Activated T-cell treated with anti-CD3 and anti-CD28 coated beads, Interleukin-2, amount 50 U/mL, for 24 hours (primary cell): ENCODE measurements around the gene MAPK13.
A peak's percentile ranks its signal among the peaks of the same experiment; 100 is the strongest.

Source experiments
- DNase-seq: peaks from one replicate; pipeline ENCODE4 v3.0.0-alpha.2; 2020
- H3K27ac Mint-ChIP-seq: 2 replicates; pipeline ENCODE4 v1.8.0; 2020; ENCODE audit warnings: mild to moderate bottlenecking, mixed read lengths
- H3K27me3 Mint-ChIP-seq: 2 replicates; pipeline ENCODE4 v1.8.0; 2020; ENCODE audit warnings: mixed read lengths
- H3K36me3 Mint-ChIP-seq: 2 replicates; pipeline ENCODE4 v1.8.0; 2020; ENCODE audit warnings: low read depth, mixed read lengths
- H3K4me1 Mint-ChIP-seq: 2 replicates; pipeline ENCODE4 v1.8.0; 2020; ENCODE audit warnings: low read depth, mixed read lengths
- H3K4me3 Mint-ChIP-seq: 2 replicates; pipeline ENCODE4 v1.8.0; 2020; ENCODE audit warnings: mild to moderate bottlenecking, moderate library complexity, mixed read lengths
- H3K9me3 Mint-ChIP-seq: 2 replicates; pipeline ENCODE4 v1.8.0; 2020; ENCODE audit warnings: mixed read lengths

Gene MAPK13

GRCh38 chr6:36104836-36105235 lies 25.5 kb upstream of the MAPK13 start:
- Mint-ChIP-seq H3K4me1 (peaks cover 48% of the 10 kb centered on the region), H3K4me3 (no peak overlapping the region), H3K27ac (no peak overlapping the region), H3K36me3 (peaks cover 86% of the 10 kb centered on the region), H3K9me3 (no peaks in the 10 kb centered on the region), H3K27me3 (no peaks in the 10 kb centered on the region)
- no peak for DNase-seq

GRCh38 chr6:36109092-36109491 lies 21.2 kb upstream of the MAPK13 start:
- Mint-ChIP-seq H3K27me3 (no peaks in the 10 kb centered on the region), H3K36me3 (peaks cover 84% of the 10 kb centered on the region), H3K9me3 (no peaks in the 10 kb centered on the region), H3K4me1 (peaks cover 47% of the 10 kb centered on the region), H3K27ac (peak overlapping the region; percentile 72), H3K4me3 (no peak overlapping the region)
- no peak for DNase-seq

GRCh38 chr6:36110050-36110449 lies 20.3 kb upstream of the MAPK13 start:
- H3K27ac Mint-ChIP-seq: peak overlapping the region; percentile 47
- no peak for DNase-seq

GRCh38 chr6:36110863-36111262 lies 19.4 kb upstream of the MAPK13 start:
- H3K27me3 Mint-ChIP-seq: no peaks in the 10 kb centered on the region
- peaks cover 67% of the 10 kb centered on the region for H3K36me3 Mint-ChIP-seq
- no peak overlapping the region for H3K4me3 Mint-ChIP-seq
- DNase-seq: no peak
- no peak overlapping the region for H3K27ac Mint-ChIP-seq
- no peaks in the 10 kb centered on the region for H3K9me3 Mint-ChIP-seq
- peaks cover 61% of the 10 kb centered on the region for H3K4me1 Mint-ChIP-seq

More at GRCh38 chr6:36110050-36110449, 20.3 kb upstream of the MAPK13 start:
- H3K36me3 Mint-ChIP-seq: peaks cover 74% of the 10 kb centered on the region
- H3K27me3 Mint-ChIP-seq: no peaks in the 10 kb centered on the region
- no peaks in the 10 kb centered on the region for H3K9me3 Mint-ChIP-seq
- peaks cover 55% of the 10 kb centered on the region for H3K4me1 Mint-ChIP-seq
- no peak overlapping the region for H3K4me3 Mint-ChIP-seq

GRCh38 chr6:36111526-36111925 lies 18.8 kb upstream of the MAPK13 start:
- Mint-ChIP-seq H3K9me3 (no peaks in the 10 kb centered on the region), H3K27ac (peak overlapping the region; percentile 10), H3K4me1 (peaks cover 67% of the 10 kb centered on the region), H3K36me3 (peaks cover 68% of the 10 kb centered on the region), H3K4me3 (no peak overlapping the region), H3K27me3 (no peaks in the 10 kb centered on the region)
- no peak for DNase-seq

- H3K9me3 Mint-ChIP-seq: no peaks in the 10 kb centered on the region
- no peak for DNase-seq
- H3K27me3 Mint-ChIP-seq: no peaks in the 10 kb centered on the region
- peaks cover 71% of the 10 kb centered on the region for H3K4me1 Mint-ChIP-seq
- H3K4me3 Mint-ChIP-seq: no peak overlapping the region
- no peak overlapping the region for H3K27ac Mint-ChIP-seq
- peaks cover 65% of the 10 kb centered on the region for H3K36me3 Mint-ChIP-seq
Observed at GRCh38 chr6:36113049-36113448, 17.3 kb upstream of the MAPK13 start.

- Mint-ChIP-seq H3K27ac (peak overlapping the region; percentile 68), H3K9me3 (no peaks in the 10 kb centered on the region), H3K4me1 (peaks cover 71% of the 10 kb centered on the region), H3K4me3 (no peak overlapping the region), H3K36me3 (peaks cover 63% of the 10 kb centered on the region), H3K27me3 (no peaks in the 10 kb centered on the region)
- DNase-seq: no peak
Observed at GRCh38 chr6:36113703-36114102, 16.6 kb upstream of the MAPK13 start.

GRCh38 chr6:36114798-36115408 lies 15.4 kb upstream of the MAPK13 start:
- Mint-ChIP-seq H3K9me3 (no peaks in the 10 kb centered on the region), H3K4me1 (peaks cover 71% of the 10 kb centered on the region), H3K27me3 (no peaks in the 10 kb centered on the region), H3K27ac (peak overlapping the region; percentile 92), H3K36me3 (peaks cover 60% of the 10 kb centered on the region), H3K4me3 (no peak overlapping the region)
- no peak for DNase-seq

GRCh38 chr6:36115412-36115811 lies 14.9 kb upstream of the MAPK13 start:
- no peak overlapping the region for H3K27ac Mint-ChIP-seq
- H3K4me1 Mint-ChIP-seq: peaks cover 72% of the 10 kb centered on the region
- H3K27me3 Mint-ChIP-seq: no peaks in the 10 kb centered on the region
- H3K36me3 Mint-ChIP-seq: peaks cover 57% of the 10 kb centered on the region
- H3K4me3 Mint-ChIP-seq: no peak overlapping the region
- no peak for DNase-seq
- H3K9me3 Mint-ChIP-seq: no peaks in the 10 kb centered on the region

- no peak overlapping the region for H3K4me3 Mint-ChIP-seq
- H3K36me3 Mint-ChIP-seq: peaks cover 50% of the 10 kb centered on the region
Observed at GRCh38 chr6:36116066-36116864, 14.0 kb upstream of the MAPK13 start.

GRCh38 chr6:36116943-36117342 lies 13.4 kb upstream of the MAPK13 start:
- H3K36me3 Mint-ChIP-seq: peaks cover 45% of the 10 kb centered on the region
- H3K4me1 Mint-ChIP-seq: peaks cover 87% of the 10 kb centered on the region
- peak overlapping the region; percentile 0 for H3K27ac Mint-ChIP-seq
- no peaks in the 10 kb centered on the region for H3K27me3 Mint-ChIP-seq
- H3K9me3 Mint-ChIP-seq: no peaks in the 10 kb centered on the region
- no peak for DNase-seq
- H3K4me3 Mint-ChIP-seq: no peak overlapping the region

More at GRCh38 chr6:36116066-36116864, 14.0 kb upstream of the MAPK13 start:
- DNase-seq: no peak
- Mint-ChIP-seq H3K27ac (peak overlapping the region; percentile 28), H3K27me3 (no peaks in the 10 kb centered on the region), H3K4me1 (peaks cover 81% of the 10 kb centered on the region), H3K9me3 (no peaks in the 10 kb centered on the region)

GRCh38 chr6:36117658-36118549 lies 12.4 kb upstream of the MAPK13 start:
- Mint-ChIP-seq H3K27ac (peak overlapping the region; percentile 76), H3K36me3 (peaks cover 37% of the 10 kb centered on the region), H3K4me1 (peaks cover 93% of the 10 kb centered on the region), H3K9me3 (no peaks in the 10 kb centered on the region), H3K27me3 (no peaks in the 10 kb centered on the region), H3K4me3 (no peak overlapping the region)
- DNase-seq: no peak

GRCh38 chr6:36118550-36119107 lies 11.7 kb upstream of the MAPK13 start:
- peaks cover 31% of the 10 kb centered on the region for H3K36me3 Mint-ChIP-seq
- H3K4me1 Mint-ChIP-seq: peaks cover 94% of the 10 kb centered on the region
- peak overlapping the region; percentile 76 for H3K27ac Mint-ChIP-seq
- peak; percentile 62 for DNase-seq
- H3K27me3 Mint-ChIP-seq: no peaks in the 10 kb centered on the region
- no peaks in the 10 kb centered on the region for H3K9me3 Mint-ChIP-seq
- no peak overlapping the region for H3K4me3 Mint-ChIP-seq

GRCh38 chr6:36119209-36119608 lies 11.1 kb upstream of the MAPK13 start:
- Mint-ChIP-seq H3K4me1 (peaks cover 92% of the 10 kb centered on the region), H3K27me3 (no peaks in the 10 kb centered on the region), H3K4me3 (no peak overlapping the region), H3K36me3 (peaks cover 30% of the 10 kb centered on the region), H3K9me3 (no peaks in the 10 kb centered on the region), H3K27ac (peak overlapping the region; percentile 97)
- no peak for DNase-seq
